GM19324 (cell line): ENCODE results near the gene KLHL33.
A peak's percentile ranks its signal among the peaks of the same experiment; 100 is the strongest.
"Not testable (repeated sequence)": the region's sequence is repeated elsewhere in the genome, so short reads cannot be mapped to it uniquely, and the experiment has no call there.

Experiments used
- ATAC-seq: cut with Tn5 transposase; IDR thresholded peaks from one replicate; pipeline ENCODE4 v1.9.1; 2021; ENCODE audit warnings: mild to moderate bottlenecking, moderate library complexity; ENCODE audit not compliant: unreplicated experiment, low FRiP score

Gene KLHL33

GRCh38 chr14:20452831-20453230, 16.9 kb upstream of the KLHL33 start:
- not testable (repeated sequence) for ATAC-seq

DNA sequence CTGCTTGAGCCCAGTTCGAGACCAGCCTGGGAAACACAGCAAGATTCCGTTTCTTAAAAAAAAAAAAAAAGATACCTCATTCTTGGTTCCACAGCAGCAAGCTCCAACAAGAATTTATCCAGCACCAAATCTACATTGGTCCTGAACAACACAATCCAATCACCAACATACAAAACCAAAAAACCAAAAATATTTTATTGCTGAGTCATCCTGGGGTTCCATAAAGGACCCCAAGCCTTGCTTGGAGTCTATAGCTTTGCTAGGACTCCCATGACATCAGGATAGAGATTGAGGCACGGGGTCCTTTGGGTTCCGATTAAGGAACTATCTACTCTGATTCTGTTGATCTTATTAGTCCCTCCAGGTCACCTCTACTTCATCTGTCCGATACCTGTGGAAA, 10.9 kb upstream of the KLHL33 start:
- ATAC-seq = no peak

DNA sequence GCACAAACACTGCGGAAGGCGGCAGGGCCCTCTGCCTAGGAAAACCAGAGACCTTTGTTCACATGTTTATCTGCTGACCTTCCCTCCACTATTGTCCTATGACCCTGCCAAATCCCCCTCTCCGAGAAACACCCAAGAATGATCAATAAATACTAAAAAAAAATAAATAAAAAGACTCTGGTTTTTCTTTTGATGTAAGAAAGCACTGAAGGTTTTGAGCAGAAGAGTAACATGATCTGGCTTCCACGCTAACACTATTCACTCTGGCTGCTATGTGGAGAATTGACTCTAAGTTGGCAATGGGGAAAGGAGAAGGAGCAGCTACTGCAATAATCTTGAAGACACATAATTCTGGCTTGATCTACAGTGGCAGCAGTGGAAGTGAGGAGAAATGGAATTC, 7.7 kb upstream of the KLHL33 start:
- ATAC-seq = not testable (repeated sequence)

DNA sequence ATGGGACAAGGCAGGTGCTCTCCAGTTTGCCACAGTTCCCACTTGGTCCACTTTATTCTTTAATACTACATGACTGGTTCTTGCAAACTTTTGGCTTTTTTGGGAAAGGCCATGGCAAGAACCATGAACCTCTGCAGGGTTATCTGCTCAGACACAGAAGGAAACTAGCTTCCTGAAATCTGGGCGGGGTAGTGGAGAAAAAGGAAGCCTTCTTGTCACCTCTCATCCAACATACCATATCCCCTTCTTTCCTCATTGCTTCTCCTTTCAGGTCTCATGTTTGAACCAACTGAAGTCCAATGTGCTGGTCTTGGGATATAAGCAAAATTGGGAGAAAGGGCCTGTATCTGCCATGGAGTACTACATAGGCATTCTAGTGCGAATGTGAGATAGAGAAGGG, 5.5 kb upstream of the KLHL33 start:
- no peak for ATAC-seq

DNA sequence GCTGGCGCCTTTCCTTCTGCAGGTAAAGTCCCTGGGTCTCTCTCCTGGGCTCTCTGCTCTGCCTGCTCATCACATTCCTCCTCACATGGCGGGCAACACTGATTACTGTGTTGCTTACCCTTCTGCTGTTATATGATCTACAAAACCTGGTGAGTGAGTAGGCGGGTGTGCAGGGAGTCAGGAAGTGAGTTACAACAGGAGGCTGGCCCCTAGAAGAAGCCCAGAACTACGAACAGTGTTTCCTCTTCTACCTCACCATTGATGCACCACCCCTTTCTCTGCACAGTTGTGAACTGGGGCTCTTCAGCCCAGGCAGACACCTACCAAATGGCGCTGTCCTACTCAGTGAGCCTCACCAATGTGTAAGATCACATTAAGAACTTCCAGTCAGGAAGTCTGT, 4.9 kb upstream of the KLHL33 start:
- no peak for ATAC-seq

GRCh38 chr14:20440465-20440864, 4.5 kb upstream of the KLHL33 start:
- ATAC-seq = no peak

DNA sequence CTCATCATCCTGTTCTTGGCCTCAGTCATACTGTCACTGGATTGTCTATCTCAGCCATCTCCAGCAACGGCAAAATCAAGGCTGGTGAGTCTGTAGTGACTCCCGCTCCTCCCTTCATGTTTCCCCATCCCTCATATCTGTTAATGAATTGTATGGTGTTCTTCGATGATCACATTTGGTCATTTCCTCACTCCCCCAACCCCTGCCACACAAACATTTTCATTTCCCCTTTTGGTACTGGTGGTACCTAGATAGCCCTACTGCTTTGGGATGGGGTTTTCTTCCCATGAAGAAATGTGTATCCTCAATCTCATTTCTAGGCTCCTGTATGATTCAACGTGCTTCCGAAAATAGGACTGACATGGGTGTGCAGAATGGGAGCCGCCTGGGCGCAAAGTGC, 2.7 kb upstream of the KLHL33 start:
- ATAC-seq = no peak

DNA sequence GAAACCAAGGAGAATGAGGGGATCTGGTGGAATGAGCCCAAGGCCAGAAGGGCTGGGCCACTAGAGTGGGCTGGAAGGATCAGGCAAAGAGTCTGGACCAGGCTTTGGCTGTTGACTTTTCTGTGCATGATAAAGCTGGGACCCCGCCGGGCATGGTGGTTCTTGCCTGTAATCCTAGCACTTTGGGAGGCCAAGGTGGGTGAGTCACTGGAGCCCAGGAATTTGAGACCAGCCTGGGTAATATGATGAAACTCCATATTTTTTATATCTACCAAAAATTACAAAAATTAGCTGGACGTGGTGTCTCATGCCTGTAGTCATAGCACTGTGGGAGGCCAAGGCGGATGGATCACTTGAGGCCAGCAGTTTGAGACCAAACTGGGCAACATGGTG, 393 bp upstream of the KLHL33 start:
- ATAC-seq = no peak

DNA sequence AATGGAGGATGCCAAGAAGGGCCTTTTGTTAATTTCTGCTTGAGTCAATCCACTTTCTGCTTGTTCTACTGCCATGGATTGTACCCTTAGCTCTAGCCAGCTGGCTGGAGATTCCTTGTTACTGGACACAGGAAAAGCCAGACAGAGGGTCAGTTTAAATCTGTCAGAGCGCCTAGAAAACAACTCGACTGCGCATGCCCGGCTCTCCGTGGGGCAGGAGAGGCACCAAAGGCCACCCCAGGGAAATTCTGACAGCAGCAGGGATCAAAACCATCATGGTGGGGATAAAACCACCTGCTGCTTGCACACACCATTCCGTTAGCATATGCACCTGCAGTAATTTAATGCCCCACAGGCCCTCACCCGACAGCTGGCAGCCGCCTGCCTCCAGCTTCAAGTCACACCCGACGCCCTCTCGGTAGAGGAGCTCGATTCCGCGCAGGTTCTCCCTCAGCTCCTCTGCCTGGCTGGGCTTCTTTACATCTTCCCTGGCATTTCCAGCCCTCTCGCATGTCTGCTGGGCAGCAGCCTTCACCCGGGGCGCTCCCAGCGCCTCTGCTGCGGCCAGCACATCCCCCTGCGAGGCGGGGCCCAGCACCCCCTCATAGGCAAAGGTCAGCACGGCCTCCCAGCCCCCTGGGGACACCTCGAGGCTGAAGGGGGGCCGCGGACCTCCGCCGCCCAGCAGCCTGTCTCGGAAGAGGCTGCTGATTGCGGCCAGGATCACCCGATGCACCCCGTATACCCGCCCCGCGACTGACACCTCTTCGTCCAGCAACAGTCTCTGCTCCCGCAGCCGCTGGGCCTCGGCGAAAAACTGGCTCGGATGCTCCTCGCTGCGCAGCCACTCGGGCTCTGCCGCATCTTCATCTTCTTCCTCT, 1.0 kb downstream of the KLHL33 start:
- no peak for ATAC-seq

DNA sequence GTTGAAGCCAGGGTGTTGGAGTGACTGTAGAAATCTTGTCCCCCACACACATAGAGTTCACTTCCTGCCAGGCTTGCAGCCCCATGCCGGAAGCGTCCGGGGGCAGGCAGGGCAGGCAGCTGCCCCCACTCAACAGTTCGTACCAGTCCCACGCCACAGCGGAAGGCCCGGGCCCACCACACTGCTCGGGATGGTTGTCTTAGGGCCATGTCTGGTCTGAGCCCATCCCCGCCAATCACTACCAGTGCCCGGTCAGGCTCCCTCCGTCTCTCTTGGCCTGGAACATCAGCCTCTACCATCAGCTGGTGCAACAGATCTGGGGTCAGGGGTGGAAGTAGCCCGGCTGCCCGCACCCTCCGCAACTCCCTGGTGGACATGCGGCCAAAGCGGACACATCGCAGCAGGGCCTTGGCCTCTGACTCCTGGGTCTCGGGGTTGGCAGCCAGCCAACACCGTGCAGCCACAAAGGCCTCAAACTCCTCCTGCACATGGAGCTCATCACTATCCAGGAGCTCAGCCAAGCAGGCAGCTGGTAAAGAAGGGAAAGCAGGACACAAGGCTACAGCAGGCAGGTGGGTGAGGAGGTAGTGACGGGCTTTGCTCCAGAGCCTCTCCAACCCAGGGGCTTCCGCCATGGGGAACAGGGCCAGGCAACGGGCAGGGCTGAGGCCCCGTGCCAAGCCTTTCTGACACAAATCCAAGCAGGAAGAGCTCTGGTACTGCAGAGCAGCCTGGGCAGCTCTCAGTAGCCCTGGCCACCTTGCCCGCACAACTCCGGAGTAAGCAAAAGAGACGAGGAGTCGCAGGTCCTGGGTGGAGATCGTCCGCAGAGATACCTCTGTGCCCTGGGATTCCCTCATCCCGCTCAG, 5.9 kb downstream of the KLHL33 start:
- ATAC-seq = no peak

- no peak for ATAC-seq
Measured at GRCh38 chr14:20428802-20429201, 7.2 kb downstream of the KLHL33 start.

GRCh38 chr14:20428010-20428365, 8.0 kb downstream of the KLHL33 start:
- peak; percentile 33 for ATAC-seq

GRCh38 chr14:20427231-20428009, 8.5 kb downstream of the KLHL33 start:
- ATAC-seq = peak; percentile 69

GRCh38 chr14:20424851-20425250, 11.1 kb downstream of the KLHL33 start:
- ATAC-seq = no peak

DNA sequence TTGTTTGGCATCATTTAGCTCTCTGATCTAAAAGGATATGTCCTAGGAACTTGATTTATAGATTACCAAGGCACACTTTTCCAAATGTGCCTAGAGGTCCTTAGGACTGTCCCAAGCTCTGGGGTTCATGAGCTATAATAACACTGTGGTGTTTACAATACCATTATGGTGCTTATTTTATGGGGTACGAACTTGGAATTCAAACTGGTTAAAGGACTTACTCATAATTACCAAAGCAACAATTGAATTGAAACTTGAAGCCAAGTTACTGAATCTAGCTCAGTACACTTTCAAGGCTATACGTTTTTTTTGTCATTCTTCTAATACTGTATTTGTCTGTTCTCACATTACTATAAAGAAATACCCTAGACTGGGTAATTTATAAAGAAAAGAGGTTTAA, 13.1 kb downstream of the KLHL33 start:
- no peak for ATAC-seq

DNA sequence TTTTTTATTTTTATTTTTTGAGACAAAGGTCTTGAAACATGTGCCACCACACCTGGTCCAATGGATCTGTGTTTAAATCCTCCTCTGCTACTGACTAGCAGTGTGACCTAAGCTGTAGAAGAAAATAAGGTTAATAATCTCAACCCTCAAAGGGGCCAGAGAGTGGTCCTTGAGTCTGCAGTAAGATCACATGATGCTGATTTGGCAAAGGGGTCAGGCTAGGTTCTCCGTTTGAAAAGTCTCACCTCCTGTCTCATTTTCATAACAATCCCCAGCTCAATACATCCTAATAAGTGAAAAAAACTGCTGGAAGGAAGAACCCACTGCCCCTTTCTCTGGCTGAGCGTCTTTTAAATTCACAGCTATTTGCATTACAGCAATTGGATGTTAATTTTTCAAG, 14.7 kb downstream of the KLHL33 start:
- no peak for ATAC-seq

- no peak for ATAC-seq
Measured at GRCh38 chr14:20419419-20419818, 16.5 kb downstream of the KLHL33 start.

DNA sequence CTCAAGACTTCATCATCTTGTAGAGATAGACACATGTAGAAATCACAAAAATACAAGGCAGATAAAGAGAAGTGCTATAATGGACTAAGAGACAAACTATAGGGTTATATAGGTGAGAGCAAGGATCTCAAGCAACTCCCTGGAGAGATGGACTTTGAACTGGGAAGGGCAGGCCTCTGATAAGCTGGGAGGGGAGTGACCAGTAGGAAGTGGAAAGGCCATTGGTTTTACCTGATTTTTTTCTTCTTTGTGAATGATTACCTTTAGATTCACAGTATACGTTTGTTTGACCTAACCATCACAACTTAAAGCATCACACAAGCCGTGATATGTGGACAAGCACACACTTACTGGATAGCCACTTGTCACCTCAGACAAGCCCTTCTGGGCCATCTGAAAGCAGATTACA, 17.5 kb downstream of the KLHL33 start:
- no peak for ATAC-seq

GRCh38 chr14:20417250-20418186, 18.4 kb downstream of the KLHL33 start:
- no peak for ATAC-seq

DNA sequence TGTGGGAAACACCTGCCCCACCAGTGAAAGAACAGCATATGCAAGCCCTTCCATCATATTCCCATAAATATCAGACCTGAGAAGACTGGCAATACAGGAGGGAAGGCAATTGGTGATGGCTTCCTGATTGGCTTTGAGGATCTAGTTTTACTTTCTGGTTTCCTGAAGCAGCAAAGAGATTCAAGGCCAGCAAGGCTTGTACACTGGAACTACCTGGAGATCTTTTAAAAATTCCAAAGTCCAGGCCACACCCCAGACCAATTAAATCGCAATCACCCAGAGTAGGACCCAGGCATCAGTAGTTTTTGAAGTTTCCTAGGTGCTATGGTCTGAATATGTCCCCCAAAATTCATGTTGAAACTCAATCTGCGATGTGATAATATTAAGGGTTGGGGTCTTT, 19.7 kb downstream of the KLHL33 start:
- no peak for ATAC-seq
